Urothelium cell line (cell line): ENCODE results near the gene MTNR1B.

Experiments
- DNase-seq: peaks from one replicate; pipeline ENCODE4 v3.0.0; 2011; ENCODE audit warnings: low spot score, mixed read lengths
- FAIRE-seq: peaks from 2 replicates; lab custom pipeline; 2011; peaks lifted over from hg19 to GRCh38; lab: Jason Lieb, UNC

MTNR1B gene

DNA sequence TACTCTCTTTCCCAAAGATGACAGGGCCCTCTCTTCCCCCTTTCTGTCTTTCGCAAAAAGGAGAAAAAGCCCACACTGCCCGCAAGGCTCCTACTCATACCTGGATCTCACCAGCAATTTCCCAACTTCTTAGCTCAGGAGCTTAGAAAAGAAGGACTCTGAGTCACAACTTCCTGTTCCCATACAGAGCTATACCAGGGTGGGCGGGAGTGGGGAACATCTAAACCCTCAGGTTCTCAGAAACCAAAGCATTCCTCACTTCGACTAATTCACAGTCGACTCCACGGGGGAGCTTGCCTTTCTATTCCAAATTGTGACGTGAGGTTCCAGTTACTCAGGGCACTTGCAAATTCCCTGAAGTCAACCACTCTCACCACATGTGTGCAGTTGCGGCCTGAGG, 61.9 kb downstream of the MTNR1B start:
- FAIRE-seq (no peak), DNase-seq (peak; percentile 21)
